GM21529 (cell line): ENCODE results near the gene FAM187B.
"Not testable (repeated sequence)": the region's sequence is repeated elsewhere in the genome, so short reads cannot be mapped to it uniquely, and the experiment has no call there.

Experiments
- ATAC-seq: cut with Tn5 transposase; IDR thresholded peaks from one replicate; pipeline ENCODE4 v1.9.1; 2021; ENCODE audit not compliant: unreplicated experiment

The FAM187B gene

GRCh38 chr19:35236638-35237400 lies 8.3 kb upstream of the FAM187B start:
- no peak for ATAC-seq

DNA sequence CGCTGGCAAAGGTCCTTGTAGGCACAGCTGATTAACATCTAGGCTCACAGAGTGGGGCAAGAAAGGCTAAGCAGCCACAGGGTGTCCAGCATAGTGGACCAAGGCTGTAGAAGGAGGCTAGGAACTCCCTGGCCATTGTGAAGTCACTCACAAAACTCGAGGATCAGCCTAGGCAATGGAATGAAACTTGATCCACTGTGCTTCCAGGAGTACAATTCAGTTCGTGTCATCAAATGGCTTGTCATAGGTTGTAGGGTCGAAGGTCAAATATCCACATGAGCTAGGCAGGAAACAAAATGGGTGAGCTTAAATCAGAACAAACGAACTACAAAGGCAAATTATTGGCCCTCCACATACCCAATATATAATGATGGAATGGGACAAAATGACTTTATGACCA lies 4.4 kb upstream of the FAM187B start:
- ATAC-seq: no peak

DNA sequence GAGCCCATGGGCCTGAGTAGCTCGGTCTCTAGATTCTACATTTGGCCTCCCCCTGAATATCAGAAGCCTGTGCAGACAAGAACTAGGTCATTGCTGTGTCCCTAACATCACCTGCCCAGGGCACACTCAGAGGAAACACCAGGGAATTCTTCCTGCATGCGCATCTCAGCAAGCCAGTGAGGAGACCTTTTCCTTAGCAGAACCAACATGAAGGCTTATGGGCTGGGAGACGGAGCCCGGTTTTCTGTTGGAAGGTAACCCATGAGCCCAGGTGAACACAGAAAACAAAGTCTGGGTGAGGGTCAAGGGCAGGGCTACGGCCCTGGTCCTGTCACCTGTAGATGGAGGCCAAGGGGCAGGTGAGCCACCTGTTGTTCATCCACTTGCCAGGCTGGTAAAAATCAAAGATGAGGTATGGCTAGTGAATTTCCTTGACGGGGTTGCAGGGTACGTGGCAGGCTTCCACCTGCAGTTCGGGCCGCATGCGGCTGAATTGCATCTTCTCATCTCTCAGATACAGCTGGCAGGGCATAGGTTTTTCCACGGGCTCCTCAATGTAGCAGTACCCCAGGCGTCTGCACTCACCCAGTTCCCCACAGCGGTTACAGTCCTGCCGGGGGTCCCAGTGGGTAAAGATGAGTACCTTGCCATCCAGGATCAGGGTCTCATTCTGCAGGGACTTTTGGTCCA lies 3.6 kb upstream of the FAM187B start:
- no peak for ATAC-seq

- ATAC-seq: no peak
These were observed 1.1 kb upstream of the FAM187B start for GRCh38 chr19:35229601-35230000.

DNA sequence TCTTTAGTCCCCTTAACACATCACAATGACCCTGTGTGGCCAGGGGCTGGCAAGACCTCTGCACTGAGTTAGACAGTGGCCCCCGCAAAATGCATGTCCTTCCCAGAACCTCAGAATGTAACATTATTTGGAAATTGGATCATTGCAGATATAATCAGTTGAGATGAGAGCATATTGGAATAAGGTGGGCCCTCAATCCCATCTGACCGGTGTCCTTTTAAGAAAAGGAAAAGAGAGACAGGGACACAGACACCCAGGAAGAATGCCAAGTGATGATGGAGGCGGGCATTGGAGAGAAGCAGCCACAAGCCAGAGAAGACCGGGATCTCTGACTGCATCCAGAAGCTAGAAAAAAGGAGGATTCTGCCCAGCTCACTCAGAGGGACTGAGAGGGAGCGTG lies 1.8 kb downstream of the FAM187B start:
- ATAC-seq: no peak

GRCh38 chr19:35225951-35226350 lies 2.6 kb downstream of the FAM187B start:
- no peak for ATAC-seq

GRCh38 chr19:35224681-35225571 lies 3.6 kb downstream of the FAM187B start:
- no peak for ATAC-seq

- ATAC-seq: no peak
These were observed 4.6 kb downstream of the FAM187B start for GRCh38 chr19:35223862-35224505.

DNA sequence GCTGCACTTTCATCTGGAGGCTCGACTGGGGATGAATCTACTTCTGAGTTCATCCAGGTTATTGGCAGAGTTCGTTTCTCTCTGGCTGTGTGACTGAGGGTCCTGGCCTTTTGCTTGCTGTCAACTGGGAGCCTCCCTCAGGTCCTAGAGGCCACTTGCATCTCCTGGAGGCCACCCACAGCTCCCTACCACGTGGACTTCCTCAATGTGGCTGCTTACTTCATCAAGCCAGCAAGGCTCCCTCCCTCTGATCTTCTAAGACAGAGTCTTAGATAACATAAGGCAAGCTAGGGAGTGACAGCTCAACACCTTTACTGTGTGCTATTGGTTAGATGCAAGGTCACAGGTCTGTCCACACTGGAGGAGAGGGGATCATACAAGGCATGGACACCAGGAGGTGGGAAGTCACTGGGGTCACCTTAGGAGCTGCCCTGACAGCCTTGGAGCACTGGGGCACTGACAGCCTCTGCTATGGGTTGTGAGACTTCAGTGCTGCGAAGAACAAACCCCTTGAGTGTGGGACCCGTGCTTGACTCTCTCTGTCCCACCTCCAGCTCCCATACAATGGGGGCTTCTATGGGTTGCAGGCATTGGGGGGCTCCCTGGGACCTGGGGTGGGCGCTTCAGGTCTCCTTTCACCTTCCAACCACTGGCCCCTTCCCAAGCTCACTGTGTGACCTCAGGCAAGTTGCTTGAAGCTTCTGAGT lies 5.3 kb downstream of the FAM187B start:
- ATAC-seq: no peak

DNA sequence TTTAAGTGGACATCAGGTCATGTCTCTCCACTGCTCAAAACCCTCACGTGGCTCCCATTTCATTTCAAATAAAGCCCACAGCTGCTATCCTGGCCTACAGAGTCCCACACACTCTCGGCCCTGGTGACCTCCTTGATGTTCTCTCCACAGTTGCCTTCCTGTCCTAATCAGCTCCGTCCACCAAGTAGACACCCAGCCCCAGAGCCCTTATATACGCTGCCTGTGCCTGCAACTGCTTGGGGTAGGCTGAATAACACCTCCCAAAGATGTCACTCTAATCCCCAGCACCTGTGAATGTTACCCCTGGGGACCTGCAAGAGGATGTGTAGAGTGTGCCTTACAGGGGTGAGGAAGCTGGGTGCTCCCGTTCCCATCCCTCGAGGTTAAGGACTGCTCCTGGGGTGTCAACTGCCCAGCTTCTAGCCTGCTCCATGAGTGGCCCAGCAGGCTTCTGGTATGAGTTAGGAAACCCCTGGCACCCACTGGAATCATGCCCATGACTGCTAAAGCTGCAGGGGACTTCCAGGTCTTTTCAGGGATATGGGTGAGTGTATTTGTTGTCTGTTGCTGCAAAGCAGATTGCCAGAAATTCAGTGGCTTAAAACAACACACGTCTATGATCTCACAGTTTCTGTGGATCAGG lies 6.0 kb downstream of the FAM187B start:
- ATAC-seq: no peak

DNA sequence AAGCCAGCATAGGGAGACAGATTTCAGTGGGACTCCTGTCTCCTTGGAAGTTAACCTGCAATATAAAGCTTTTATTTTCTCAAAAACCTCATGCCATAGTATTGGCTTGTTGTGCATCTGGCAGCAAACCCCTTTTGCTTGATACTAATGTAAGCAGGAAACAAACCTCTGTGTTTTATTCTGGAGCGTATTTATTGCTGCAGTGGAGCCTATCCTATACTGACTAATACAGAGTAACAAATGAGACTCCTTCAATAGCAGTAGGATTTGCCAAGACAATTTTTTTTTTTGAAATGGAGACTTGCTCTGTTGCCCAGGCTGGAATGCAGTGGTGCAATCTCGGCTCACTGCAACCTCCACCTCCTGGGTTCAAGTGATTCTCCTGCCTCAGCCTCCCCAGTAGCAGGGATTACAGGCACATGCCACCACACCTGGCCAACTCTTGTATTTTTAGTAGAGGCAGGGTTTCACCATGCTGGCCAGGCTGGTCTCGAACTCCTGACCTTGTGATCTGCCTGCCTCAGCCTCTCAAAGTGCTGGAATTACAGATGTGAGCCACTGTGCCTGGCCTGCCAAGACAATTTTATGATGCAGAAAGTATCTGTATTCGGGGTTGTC lies 7.5 kb downstream of the FAM187B start:
- ATAC-seq: not testable (repeated sequence)

- no peak for ATAC-seq
These were observed 8.1 kb downstream of the FAM187B start for GRCh38 chr19:35220315-35220921.

DNA sequence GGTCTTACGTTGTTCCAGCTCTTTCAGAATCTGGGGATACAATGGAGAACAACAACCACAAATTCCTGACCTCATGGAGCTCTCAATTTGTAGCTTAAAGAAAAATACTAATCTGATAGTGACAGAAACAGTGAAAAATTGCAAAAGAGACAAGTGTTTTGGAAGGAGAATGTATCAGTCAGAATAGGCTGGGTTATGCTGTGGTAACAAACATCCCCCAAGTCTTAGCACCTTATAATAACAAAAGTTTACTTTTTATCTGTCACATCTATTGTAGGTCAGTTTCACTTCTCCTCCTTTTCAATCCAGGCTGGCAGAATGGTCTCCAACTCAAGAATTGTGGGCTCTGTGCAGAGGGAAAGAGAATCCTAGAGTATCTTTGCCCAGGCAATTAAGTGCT lies 9.5 kb downstream of the FAM187B start:
- no peak for ATAC-seq

GRCh38 chr19:35217649-35217990 lies 10.9 kb downstream of the FAM187B start:
- ATAC-seq: no peak

DNA sequence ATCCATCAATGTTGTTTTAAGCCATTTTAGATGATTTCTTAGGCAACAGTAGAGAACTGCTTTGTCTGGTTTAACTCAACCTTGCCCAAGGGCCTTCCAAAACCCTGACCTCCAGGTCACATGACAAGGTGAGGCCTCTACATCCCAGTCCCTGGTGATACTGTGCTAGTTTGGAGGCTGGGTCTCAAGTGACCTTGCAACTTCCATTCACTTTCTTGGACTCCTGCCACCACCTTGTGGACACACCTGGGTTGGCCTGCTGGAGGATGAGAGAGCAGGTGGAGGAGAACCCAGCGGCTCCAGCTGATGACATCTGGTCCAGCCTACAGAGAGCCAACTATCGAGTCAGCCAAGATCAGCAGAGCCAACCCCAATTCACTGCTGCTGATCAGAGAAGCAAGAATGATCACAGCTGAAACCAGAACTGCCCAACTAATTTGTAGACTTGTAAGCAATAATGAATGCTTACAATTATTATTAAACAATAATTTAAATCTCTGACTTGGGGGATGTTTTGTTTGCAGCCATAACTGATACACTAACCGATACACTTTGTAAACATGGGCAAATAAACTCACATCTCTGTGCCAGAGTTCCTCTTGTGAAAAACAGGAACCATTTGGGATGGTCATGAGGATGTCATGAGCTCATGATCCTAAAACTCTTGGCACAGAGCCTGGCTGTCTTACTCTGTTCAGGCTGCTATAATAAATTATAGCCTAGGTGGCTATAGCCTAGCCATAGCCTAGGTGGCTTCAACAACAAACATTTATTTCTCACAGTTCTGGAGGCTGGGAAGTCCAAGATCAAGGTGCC lies 11.5 kb downstream of the FAM187B start:
- no peak for ATAC-seq

DNA sequence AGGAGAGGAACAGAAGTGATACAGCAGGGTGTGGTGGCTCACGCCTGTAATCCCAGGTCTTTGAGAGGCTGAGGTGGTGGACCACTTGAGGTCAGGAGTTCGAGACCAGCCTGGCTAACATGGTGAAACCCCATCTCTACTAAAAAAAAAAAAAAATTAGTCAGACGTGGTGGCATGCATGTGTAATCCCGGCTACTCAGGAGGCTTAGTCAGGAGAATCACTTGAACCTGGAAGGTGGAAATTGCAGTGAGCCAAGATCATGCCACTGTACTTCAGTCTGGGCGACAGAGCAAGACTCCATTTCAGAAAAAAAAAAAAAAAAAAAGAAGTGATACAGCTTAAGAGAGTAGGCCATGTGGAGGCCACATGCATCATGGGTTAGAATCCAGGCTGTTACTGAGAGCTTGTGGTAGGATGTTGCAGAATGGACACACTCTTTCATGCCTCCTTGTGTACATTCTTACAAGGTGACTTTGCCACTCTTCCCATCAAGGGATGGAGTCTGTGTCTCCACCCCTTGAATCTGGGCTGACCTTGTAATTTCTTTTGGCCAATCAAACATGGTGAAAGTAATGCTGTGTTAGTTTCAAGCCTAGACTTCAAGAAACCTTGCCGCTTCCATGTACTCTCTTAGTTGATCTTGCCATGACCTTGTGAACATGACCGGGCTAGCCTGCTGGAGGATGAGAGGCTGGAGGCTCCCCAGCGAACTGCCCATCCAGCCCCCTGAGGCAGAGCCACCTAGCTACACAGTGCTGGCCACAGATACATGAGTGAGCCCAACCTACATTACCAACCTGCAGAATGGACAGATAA lies 12.3 kb downstream of the FAM187B start:
- ATAC-seq: no peak

DNA sequence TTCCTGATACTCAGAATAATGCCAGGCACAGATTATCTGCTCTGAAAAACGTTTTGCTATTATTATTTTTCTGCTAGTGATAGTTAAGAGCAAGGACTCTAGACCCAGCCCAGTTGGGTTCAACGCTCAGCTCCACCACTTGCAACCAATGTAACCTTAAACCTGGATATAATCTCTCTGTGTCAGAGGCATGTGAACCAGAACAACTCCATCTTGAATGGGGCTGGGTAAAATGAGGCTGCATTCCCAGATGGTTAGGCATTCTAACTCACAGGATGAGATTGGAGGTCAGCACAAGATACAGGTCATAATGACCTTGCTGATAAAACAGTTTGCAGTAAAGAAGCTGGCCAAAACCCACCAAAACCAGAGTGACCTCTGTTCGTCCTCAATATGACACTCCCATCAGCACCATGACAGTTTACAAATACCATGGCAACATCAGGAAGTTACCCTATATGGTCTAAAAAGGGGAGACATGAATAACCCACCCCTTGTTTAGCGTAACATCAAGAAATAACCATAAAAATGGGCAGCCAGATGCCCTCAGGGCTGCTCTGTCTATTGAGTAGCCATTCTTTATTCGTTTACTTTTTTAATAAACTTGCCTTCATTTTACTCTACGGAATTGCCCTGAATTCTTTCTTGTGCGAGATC lies 13.6 kb downstream of the FAM187B start:
- ATAC-seq: no peak
